ENCODE data around the gene ECE1.

The ECE1 gene

GRCh38 chr1:21245688-21246229, 44.5 kb downstream of the ECE1 start:
- TF ChIP-seq CTCF (IDR thresholded peaks at IDR 0.05), result no peak
- peaks cover 86 to 99% (median 97%) of the 10 kb centered on the region in 3 donors for H3K36me3 ChIP-seq

GRCh38 chr1:21244986-21245687, 45.1 kb downstream of the ECE1 start:
- intact Hi-C loops (cut with DNase I; ENCODE audit: low total_unique reads), result no loop called here

More at GRCh38 chr1:21245688-21246229, 44.5 kb downstream of the ECE1 start:
- H3K27me3 ChIP-seq, result no peaks in the 10 kb centered on the region
- DNase-seq, result no peak
- H3K9me3 ChIP-seq, result no peaks in the 10 kb centered on the region
- intact Hi-C loops (cut with DNase I; ENCODE audit: low total_unique reads), result no loop called here
- H3K4me1 ChIP-seq, result no peaks in the 10 kb centered on the region
- no peak overlapping the region for H3K4me3 ChIP-seq
- no peak overlapping the region for H3K27ac ChIP-seq

DNA sequence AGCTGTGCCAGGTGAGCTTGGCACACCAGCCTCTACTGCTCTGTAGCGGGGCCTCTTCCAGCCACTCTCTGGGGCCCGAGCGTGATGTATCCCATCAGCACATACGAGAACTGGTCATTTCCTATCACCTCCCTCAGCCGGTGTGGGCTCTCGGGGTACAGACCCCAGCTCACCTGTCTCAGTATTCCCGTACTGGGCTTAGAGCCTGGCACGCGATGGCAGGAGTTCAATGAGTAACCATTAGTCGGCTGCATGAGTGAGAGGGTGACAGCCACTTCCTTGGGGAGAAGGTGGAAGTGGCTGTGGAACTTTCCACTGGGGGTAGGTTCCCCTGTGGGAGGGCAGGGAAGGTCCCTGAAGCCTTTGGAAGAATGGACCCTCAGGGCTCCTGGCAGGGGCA, 46.1 kb downstream of the ECE1 start:
- Histone ChIP-seq H3K27ac (no peak overlapping the region), H3K36me3 (peaks cover 84 to 99% (median 90%) of the 10 kb centered on the region in 3 donors), H3K9me3 (no peaks in the 10 kb centered on the region), H3K27me3 (no peaks in the 10 kb centered on the region), H3K4me1 (no peaks in the 10 kb centered on the region), H3K4me3 (no peak overlapping the region)
- DNase-seq, result no peak
- TF ChIP-seq CTCF (IDR thresholded peaks at IDR 0.05), result no peak
- intact Hi-C loops (cut with DNase I; ENCODE audit: low total_unique reads), result no loop called here

More at GRCh38 chr1:21244986-21245687, 45.1 kb downstream of the ECE1 start:
- no peak for TF ChIP-seq CTCF (IDR thresholded peaks at IDR 0.05)
- Histone ChIP-seq H3K9me3 (no peaks in the 10 kb centered on the region), H3K36me3 (peaks cover 86 to 99% (median 95%) of the 10 kb centered on the region in 3 donors), H3K27ac (no peak overlapping the region), H3K4me3 (no peak overlapping the region), H3K27me3 (no peaks in the 10 kb centered on the region), H3K4me1 (no peaks in the 10 kb centered on the region)
- DNase-seq, result no peak

- H3K36me3 ChIP-seq, result peaks cover 84 to 99% (median 90%) of the 10 kb centered on the region in 3 donors
- no peaks in the 10 kb centered on the region for H3K4me1 ChIP-seq
- H3K4me3 ChIP-seq, result no peak overlapping the region
- H3K9me3 ChIP-seq, result no peaks in the 10 kb centered on the region
- intact Hi-C loops (cut with DNase I; ENCODE audit: low total_unique reads), result no loop called here
- no peak for TF ChIP-seq CTCF (IDR thresholded peaks at IDR 0.05)
- DNase-seq, result no peak
- no peaks in the 10 kb centered on the region for H3K27me3 ChIP-seq
- no peak overlapping the region for H3K27ac ChIP-seq
Measured at GRCh38 chr1:21242846-21243245, 47.4 kb downstream of the ECE1 start.

- Histone ChIP-seq H3K9me3 (no peaks in the 10 kb centered on the region), H3K36me3 (peaks cover 84 to 99% (median 90%) of the 10 kb centered on the region in 3 donors), H3K4me3 (no peak overlapping the region), H3K27ac (no peak overlapping the region), H3K27me3 (no peaks in the 10 kb centered on the region), H3K4me1 (no peaks in the 10 kb centered on the region)
- TF ChIP-seq CTCF (IDR thresholded peaks at IDR 0.05), result no peak
- intact Hi-C loops (cut with DNase I; ENCODE audit: low total_unique reads), result no loop called here
- no peak for DNase-seq
Measured at GRCh38 chr1:21241771-21242581, 48.3 kb downstream of the ECE1 start.
